NCI-H2227 (cell line): ENCODE data around the gene TRAF4.
A peak's percentile ranks its signal among the peaks of the same experiment; 100 is the strongest.

Source experiments
- DNase-seq: peaks from one replicate; lab custom pipeline; 2025; ENCODE audit not compliant: unreplicated experiment; lab: John Stamatoyannopoulos, UW

The TRAF4 gene

DNA sequence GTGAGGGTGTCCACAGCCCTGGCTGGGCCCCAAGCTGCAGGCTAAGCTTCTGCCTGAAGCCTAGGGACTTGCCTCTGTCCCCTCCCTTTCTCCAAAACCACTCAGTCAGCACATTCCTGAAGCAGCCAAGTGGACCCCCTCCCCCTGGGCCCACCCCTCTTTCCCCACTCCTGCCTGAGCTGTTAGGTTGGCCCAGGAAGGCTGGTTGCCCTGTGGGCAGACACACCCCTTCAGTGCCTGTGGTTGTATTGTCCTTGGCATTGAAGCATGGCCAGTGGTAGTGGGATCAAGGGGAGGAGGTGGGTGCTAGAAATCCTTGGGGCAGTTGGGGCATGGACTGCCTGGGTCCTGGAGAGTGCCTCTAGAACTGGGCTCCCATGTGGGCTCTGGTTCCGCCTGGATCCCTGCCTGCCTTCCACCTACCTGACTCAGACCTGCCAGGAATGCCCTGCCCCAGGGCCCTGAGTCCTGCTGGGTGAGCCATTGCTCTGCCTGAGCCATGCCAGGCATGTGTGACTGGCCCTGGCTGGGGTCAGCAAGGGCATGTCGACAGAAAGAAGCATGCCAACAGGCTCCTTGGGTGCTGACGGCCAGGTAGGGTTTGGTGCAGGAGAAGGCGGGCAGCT is 2.1 kb downstream of the TRAF4 start:
- no peak for DNase-seq

DNA sequence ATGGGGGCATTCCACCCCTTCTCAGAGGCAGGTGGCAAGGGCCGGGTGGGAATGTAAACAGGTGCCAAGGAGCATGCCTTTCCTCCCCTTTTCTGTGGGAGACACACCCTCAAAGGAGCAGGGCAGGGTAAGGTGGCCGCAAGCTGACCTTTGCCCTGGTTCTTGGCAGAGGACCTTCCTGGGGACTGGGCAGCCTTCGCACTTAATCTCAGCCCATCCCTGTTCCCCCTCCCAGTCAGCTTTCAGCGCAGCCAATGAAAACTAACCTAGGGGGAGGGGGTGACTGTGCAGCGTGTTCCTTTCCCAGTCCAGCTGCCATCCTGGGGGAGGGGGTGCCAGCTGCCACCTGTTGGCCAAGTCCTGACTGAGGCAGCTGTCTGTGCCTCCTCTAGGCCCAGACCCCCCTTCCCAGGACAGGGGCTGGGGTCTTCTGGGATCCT is 2.8 kb downstream of the TRAF4 start:
- no peak for DNase-seq

DNA sequence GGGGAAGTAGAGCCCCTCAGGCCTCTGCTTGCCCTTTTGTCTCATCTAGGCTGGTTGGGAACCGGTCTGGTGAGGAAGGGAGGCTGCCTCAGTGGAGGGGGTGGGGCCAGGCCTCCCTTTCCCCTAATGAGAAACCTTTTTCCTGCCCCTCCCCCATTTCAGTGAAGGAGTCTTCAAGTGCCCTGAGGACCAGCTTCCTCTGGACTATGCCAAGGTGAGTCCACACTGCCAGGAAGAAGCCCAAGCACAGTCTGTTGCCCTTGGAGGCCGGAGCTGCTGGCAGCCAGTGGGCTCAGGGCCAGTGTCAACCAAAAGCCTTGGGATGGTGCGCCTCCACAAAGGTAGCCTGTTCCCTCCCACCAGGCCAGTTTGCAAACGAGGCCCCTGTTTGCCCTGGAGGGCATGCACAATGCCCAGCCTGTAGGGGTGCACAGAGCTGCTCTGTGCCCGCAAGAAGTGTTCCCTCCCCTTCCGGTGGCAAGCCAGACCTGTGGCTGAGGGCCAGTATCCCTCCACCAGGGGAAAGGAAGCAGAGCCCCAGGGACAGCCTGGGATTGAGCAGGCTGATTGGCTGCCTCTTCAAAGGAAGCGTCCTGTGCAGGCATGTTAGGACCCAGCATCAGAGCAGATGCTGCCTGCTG is 3.4 kb downstream of the TRAF4 start:
- DNase-seq, result no peak

DNA sequence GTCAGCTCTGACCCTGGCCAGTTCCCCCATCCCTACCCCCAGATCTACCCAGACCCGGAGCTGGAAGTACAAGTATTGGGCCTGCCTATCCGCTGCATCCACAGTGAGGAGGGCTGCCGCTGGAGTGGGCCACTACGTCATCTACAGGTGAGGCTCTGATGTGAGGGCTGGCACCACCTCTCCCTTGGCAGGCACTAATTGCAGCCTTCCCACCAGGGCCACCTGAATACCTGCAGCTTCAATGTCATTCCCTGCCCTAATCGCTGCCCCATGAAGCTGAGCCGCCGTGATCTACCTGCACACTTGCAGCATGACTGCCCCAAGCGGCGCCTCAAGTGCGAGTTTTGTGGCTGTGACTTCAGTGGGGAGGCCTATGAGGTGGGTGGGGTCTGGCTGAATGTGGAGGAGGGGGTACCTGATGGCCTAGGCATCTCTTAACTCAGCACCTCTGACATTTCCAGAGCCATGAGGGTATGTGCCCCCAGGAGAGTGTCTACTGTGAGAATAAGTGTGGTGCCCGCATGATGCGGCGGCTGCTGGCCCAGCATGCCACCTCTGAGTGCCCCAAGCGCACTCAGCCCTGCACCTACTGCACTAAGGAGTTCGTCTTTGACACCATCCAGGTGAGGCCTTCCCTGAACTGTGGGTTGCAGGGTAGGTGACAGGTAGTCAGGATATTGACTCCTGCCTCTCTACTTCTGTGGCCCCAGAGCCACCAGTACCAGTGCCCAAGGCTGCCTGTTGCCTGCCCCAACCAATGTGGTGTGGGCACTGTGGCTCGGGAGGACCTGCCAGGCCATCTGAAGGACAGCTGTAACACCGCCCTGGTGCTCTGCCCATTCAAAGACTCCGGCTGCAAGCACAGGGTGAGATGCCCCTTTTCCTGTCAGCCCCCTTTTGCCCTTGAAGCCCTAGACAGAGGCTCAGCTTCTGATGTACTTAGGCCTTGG is 4.3 kb downstream of the TRAF4 start:
- no peak for DNase-seq

DNA sequence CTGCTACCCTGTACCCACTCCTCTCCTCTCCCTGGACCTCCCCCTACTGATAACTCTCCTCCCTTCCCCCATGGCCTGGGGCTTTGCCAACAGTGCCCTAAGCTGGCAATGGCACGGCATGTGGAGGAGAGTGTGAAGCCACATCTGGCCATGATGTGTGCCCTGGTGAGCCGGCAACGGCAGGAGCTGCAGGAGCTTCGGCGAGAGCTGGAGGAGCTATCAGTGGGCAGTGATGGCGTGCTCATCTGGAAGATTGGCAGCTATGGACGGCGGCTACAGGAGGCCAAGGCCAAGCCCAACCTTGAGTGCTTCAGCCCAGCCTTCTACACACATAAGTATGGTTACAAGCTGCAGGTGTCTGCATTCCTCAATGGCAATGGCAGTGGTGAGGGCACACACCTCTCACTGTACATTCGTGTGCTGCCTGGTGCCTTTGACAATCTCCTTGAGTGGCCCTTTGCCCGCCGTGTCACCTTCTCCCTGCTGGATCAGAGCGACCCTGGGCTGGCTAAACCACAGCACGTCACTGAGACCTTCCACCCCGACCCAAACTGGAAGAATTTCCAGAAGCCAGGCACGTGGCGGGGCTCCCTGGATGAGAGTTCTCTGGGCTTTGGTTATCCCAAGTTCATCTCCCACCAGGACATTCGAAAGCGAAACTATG is 5.2 kb downstream of the TRAF4 start:
- no peak for DNase-seq

DNA sequence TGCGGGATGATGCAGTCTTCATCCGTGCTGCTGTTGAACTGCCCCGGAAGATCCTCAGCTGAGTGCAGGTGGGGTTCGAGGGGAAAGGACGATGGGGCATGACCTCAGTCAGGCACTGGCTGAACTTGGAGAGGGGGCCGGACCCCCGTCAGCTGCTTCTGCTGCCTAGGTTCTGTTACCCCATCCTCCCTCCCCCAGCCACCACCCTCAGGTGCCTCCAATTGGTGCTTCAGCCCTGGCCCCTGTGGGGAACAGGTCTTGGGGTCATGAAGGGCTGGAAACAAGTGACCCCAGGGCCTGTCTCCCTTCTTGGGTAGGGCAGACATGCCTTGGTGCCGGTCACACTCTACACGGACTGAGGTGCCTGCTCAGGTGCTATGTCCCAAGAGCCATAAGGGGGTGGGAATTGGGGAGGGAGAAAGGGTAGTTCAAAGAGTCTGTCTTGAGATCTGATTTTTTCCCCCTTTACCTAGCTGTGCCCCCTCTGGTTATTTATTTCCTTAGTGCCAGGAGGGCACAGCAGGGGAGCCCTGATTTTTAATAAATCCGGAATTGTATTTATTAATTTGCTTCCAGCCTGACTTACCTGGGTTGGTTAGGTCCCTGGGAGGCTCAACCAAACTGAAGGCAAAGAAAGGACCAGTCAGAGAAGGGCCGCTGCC is 5.8 kb downstream of the TRAF4 start:
- no peak for DNase-seq

DNA sequence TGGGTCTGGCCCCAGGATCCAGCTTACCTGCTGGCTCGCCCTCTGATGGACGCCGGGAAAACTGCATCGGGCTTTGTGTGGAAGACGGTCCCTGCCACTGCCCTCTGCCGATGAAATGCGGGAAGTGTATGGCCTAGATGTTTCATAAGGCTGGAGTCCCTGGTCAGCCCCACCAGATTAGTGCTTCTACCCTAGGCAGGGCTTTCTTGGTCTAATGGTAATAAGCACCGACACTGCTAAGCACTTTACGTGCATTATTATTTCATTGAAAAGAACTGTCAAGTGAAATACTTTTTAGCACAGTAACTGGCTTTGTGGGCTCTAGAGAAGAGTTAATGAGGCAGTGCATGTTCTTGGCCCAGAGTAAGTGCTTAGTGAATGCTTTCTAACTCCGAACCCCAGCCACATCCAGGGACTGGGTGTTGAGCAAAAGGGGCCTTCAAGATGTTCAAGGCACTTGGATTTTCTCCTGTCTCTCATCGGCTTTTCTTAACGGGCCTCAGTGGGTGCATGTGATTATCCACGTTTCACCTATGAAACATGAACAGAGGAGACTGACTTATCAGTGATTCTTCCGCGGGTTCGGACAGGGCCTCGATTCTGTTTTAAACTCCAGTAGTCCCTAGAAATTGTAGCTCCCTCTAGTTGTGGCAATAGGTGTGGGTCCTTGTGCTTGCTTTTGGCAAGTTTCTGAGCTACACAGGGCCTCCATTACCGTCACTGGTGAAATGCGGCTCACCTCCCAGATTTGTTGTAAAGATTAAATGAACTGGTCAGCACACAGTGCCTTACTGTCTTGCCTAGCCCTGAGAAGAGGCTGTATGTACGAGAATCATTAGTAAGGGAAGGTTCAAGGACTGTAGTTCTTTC is 6.6 kb downstream of the TRAF4 start:
- peak; percentile 93 for DNase-seq

DNA sequence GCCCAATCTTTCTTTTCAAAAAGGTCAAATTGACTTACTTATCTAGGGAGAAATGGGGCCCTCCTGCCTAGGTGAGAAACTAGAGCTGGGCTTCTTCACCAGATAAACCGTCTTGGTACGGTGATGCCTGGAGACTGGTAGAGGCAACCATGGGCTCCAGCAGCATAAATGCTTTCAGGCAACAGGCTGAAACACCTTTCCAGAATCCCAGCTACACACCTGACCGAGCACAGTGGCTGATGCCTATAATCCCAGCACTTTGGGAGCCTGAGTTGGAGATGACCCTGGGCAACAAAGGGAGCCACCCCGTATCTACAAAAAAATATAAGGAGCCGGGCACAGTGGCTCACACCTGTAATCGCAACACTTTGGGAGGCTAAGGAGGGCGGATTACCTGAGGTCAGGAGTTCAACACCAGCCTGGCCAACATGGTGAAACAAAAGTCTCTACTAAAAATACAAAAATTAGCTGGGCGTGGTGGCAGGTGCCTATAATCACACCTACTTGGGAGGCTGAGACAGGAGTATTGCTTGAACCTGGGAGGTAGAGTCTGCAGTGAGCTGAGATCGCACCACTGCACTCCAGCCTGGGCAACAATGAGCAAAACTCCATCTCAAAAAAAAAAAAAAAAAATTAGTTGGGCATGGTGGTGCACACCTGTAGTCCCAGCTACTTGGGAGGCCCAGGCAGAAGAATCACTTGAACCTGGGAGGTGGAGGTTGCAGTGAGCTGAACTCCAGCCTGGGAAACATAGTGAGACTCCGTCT is 8.0 kb downstream of the TRAF4 start:
- DNase-seq, result no peak

DNA sequence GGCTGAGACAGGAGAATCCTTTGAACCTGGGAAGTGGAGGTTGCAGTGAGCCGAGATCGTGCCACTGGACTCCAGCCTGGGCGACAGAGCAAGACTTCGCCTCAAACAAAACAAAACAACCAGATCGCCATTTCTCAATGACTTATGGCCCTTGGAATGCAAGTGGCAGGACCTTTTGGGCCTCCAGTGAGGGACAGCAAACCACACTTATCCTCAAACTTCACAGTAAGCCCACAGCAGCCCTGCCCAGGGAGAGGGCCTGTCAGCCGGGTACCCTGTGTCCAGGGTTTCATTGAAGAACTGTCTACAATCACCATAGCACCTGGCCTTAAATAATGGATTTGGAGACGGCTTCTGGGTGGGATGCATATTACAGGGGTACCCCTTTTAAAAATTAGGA is 11.7 kb downstream of the TRAF4 start:
- DNase-seq, result no peak

DNA sequence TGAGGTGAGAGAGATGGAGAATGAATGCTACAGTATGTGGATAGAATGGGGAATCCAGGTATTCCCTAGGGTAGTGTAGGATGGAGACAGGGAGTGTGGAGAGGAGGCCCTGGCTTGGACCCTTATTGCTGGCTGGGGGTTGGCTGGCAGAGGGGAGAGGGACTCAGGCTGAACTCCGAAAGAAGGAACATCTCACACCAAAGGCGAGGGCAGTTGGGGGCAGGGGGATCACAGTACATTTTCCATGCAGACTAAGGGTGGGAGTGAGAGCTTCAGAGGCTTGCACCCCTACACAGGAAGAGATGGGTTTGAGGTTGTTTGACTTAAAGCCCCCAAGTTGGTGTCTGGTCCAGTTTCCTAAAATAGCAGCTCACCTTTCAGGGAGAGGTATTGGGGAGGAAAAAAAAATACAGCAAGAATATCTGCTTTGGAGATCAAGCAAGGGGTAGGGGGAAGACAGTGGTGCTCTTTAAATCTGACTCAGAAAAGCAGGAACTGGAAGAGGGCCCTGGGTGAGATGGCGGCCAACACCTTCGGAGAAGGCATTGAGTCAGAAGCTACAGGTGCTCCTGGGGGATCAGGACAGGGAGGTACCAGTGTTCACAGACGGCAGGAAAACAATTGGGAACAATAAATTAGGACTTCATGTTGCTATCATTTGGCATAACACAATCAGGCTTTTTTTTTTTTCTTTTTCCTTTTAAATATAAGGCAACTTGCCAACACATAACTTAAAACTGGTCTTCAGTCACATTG is 12.4 kb downstream of the TRAF4 start:
- DNase-seq, result no peak

DNA sequence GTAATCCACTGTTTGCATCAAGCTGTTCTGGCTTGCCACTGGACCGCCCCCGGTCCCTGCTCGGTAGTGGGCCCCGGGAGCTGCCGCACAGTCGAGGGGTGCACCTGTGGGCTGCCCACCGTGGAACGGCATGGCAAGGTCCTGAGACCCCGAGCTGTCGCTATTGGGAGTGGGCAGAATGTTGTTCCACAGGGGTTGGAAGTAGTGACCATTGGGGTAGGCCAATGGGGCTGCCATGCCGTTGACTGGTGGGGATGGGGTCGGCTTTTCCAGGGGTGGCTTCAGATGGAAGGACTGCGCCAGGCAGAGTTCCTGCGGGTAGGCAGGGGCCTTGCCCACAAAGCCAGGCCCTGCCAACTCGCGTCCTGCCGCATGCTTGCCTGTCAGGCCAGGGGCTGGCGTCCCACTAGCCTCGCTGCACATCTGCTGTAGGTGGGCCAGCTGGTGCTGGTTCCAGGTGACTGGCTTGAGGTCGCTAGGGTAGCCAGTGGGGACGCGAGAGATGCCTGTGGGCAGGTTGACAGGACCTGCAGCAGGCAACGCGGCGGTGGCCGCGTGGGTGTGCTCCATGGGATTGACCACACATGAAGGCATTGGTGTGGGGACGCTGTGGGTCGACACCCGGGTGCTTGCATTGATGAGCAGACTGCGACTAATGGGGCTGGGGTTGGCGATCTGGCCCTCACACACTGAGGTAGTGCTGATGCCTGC is 14.8 kb downstream of the TRAF4 start:
- no peak for DNase-seq

DNA sequence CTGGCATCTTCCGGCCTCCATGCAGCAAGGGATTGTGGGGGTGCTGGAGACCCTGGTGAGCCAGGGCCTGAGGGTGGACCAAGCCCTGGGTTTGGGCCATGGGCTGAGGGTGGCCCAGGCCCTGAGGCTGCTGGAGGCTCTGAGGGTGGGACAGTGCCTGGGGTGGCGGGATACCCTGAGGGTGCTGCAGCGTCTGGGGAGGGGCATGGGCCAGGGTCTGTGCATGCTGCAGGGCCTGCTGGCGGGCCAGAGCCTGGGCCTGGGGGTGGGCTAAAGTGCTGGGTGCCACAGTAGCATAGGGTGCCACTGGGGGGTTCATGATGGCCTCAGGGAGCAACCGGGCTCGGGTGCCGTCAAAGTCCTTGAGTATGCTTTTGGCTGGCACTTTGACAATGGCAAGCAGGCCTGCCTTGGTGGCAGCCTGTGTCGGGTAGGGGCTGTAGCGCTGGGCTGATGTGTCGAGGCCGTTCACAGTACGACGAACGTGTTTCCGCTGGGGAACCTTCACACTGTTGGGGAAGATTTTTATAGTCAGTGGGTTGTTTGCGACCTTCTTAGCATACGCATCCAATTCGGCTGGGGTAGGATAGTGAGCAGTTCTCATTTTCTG is 15.6 kb downstream of the TRAF4 start:
- no peak for DNase-seq

DNA sequence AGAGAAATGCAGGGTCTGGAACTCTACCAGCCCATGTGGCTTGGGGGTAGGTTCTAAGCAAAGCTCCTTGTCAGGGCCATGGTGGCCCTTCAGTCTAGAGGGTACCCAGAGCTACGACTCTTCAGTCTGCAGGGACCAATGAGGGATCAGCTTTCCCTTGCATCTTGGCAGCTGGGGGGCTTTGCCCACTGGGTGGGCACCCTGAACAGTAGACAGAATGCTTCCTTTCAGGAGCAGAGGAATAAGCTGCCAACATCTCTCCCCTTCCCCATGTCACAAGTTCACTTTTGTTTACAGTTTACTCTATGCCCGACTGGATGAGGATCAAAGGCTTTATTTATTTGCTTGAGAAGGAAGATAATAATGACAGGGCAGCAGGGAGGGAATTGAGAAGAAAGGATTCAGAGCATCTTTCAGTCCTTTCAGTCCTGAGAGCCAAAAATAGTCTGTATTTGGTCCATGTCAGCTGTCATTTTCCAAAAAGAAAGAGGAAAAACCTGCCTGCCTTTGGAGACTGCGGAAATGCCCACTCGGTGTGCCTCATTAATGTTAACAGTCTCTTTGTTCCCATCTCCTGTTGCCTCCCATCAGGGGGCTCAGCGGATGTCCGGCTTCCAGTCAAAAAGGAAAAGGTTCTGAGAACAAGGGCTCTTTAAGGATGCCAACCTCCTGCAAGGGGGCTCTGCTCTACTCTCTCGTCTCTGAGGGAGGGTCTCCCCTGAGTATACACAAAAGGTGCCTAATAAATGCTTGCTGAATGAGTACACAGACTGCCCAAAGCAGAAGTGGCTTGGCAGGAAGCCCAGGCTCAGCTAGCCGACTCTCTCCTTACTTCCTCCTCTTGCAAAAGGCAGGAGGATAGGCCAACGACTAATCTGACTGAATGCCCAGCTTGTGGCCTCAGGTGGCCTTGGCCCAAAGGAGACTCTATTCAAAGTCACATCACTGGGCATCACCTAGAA is 17.1 kb downstream of the TRAF4 start:
- peak; percentile 16 for DNase-seq

DNA sequence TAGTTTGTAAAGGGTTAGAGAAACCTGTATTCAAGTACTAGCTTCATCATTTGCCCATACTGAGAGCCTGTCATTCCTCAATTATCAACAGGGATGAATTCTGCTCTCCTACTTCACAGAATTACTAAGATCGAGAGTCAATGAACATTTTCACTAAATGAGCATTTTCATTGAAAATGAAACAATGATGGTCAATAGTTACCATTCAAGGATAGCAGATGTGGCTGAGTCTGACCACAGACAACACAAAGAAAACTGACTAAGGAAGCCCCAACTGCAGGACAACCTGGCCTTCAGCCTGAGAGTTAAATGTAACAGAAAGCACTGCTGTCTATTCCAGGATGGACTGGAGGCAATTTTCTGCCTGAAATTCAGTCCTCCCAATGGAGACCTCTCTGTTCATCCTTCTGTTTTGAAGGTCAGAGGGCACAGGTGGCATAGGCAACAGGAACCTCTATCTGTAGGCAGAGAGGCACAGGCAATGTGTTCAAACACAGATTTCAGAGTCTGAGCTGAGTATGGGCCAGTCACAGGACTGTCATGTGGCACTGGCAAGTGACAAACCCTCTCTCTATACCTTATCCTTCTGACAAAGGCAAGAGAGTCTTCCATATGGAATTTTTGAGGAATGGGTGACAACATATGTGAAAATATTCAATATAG is 19.5 kb downstream of the TRAF4 start:
- no peak for DNase-seq

DNA sequence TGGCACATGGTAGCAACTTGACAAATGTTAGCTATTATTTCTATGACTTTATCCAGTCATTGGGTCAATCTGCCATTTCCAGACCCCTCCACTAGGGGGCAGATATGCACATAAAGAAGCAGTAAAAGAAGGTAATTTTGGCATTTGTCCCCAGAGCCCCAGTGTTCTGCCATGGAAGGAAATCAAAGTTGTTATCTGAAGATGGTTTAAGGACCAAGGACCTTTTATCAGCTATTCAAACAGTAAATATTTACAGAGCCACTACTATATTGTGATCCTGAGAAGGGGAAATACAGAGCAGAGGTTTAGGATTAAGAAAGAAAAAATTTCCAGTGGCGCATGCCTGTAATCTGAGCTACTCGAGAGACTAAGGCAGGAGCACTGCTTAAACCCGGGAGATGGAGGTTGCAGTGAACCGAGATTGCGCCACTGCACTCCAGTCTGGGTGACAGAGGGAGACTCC is 20.0 kb downstream of the TRAF4 start:
- peak; percentile 62 for DNase-seq

DNA sequence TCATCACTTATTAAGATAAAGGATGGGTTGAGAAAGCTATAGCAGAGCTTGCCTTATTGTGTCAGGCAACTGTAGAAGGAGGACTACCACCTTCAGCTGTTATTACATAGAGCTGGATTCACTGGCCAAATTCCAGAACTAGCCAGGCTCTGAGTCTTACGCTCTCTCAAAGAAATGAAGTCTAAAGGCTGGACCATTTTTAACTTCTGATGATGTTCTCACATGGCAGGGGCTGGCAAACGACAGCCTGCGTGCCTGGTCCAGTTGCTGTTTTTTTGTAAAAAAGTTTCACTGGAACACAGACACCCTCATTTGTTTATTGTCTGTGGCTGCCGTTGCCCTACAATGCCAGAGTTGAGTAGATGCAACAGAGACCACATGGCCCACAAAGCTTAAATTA is 21.2 kb downstream of the TRAF4 start:
- no peak for DNase-seq
